B cell (primary cell): ENCODE data around the gene RPTOR. TPM values are rescaled to one million over a fixed set of nuclear protein-coding genes. Genes with fewer than 3 reads are reported as not detected.

ENCODE experiments used
- ATAC-seq: fragments of 200-7000 bp; cut with Tn5 transposase; one replicate; pipeline ENCODE4 v1.10.0; 2021; ENCODE audit warnings: low read depth, mild to moderate bottlenecking, moderate number of reproducible peaks, moderate library complexity
- CTCF ChIA-PET: fragments of 350-600 bp; sonication (Branson Sonifier 250); formaldehyde crosslinking; loops from one replicate; lab custom pipeline; 2021; ENCODE audit warnings: antibody characterized with exemption, inconsistent platforms; lab: Charles Lee
- POLR2A ChIA-PET: fragments of 350-600 bp; sonication (Branson Sonifier 250); formaldehyde crosslinking; loops from one replicate; lab custom pipeline; 2021; ENCODE audit warnings: antibody characterized with exemption; lab: Charles Lee
- DNase-seq: peaks from one replicate; pipeline ENCODE4 v3.0.0; 2013
- H2AFZ ChIP-seq: 2 replicates; pipeline ENCODE4 v1.6.1; 2012; ENCODE audit warnings: mild to moderate bottlenecking, low read depth, low read length; ENCODE audit not compliant: insufficient read depth, poor library complexity, severe bottlenecking
- H3K27ac ChIP-seq, 2 donors: 1 replicate in 1 of 2; 2 replicates in 1 of 2; pipeline ENCODE4 v1.5.1; 2012 to 2013; ENCODE audit warnings: low read length in 2 of 2, mild to moderate bottlenecking in 2 of 2, moderate library complexity in 1 of 2
- H3K27me3 ChIP-seq, 4 experiments: fragments of 200-600 bp in 1 of 4; sonication (generic) in 1 of 4; replicated peaks in 1 of 4; 1 replicate in 2 of 4; 2 replicates in 2 of 4; pipeline versions ENCODE4 v1.6.1 to v1.7.0; 2013 to 2016; ENCODE audit warnings: low read length in 3 of 4, mild to moderate bottlenecking in 2 of 4, mixed read lengths in 1 of 4, moderate library complexity in 1 of 4; ENCODE audit not compliant: insufficient read depth in 4 of 4, control insufficient read depth in 3 of 4; ENCODE audit errors: control extremely low read depth in 1 of 4
- H3K36me3 ChIP-seq, 2 experiments: replicated peaks in 1 of 2; 1 replicate in 1 of 2; 2 replicates in 1 of 2; pipeline versions ENCODE4 v1.6.1 to v1.7.1; 2013; ENCODE audit warnings: low read length in 1 of 2; ENCODE audit not compliant: insufficient read depth in 2 of 2, control insufficient read depth in 1 of 2; ENCODE audit errors: control extremely low read depth in 1 of 2, extremely low read depth in 1 of 2
- H3K4me1 ChIP-seq, 2 donors: fragments of 200-600 bp in 1 of 2; sonication (generic) in 1 of 2; 1 replicate in 1 of 2; 2 replicates in 1 of 2; pipeline versions ENCODE4 v1.5.1 to v1.6.1; 2013 to 2017; ENCODE audit warnings: low read length in 2 of 2; ENCODE audit not compliant: control insufficient read depth in 2 of 2, insufficient read depth in 2 of 2
- H3K4me2 ChIP-seq: replicated peaks from 2 replicates; pipeline ENCODE3; 2012; ENCODE audit warnings: mild to moderate bottlenecking, low read depth, low read length; ENCODE audit not compliant: poor library complexity, severe bottlenecking
- H3K4me3 ChIP-seq, 5 experiments: fragments of 200-600 bp in 1 of 5; sonication (generic) in 1 of 5; 1 replicate in 3 of 5; 2 replicates in 2 of 5; pipeline versions ENCODE4 v1.5.1 to v1.7.0; 2011 to 2016; ENCODE audit warnings: low read length in 4 of 5, mild to moderate bottlenecking in 4 of 5, low read depth in 2 of 5, control low read depth in 1 of 5, moderate library complexity in 1 of 5; ENCODE audit not compliant: insufficient read depth in 1 of 5; ENCODE audit errors: control extremely low read depth in 1 of 5, extremely low read depth in 1 of 5
- H3K79me2 ChIP-seq: fragments of 200-600 bp; sonication (generic); one replicate; pipeline ENCODE4 v1.6.0; 2016; ENCODE audit warnings: low read length; ENCODE audit not compliant: control insufficient read depth, insufficient read depth
- H3K9ac ChIP-seq: fragments of 200-600 bp; sonication (generic); 2 replicates; pipeline ENCODE4 v1.6.1; 2017; ENCODE audit warnings: mild to moderate bottlenecking, low read length, moderate library complexity
- H3K9me3 ChIP-seq, 3 donors: one replicate each; pipeline versions ENCODE4 v1.6.1 to v1.7.1; 2013; ENCODE audit warnings: low read length in 2 of 3; ENCODE audit not compliant: control insufficient read depth in 2 of 3, insufficient read depth in 1 of 3; ENCODE audit errors: control extremely low read depth in 1 of 3
- H4K20me1 ChIP-seq: 2 replicates; pipeline ENCODE4 v1.6.0; 2012; ENCODE audit warnings: mild to moderate bottlenecking, low read length; ENCODE audit not compliant: insufficient read depth, control insufficient read depth, poor library complexity, severe bottlenecking
- H3K27ac Mint-ChIP-seq: one replicate; pipeline ENCODE4 v1.8.0; 2021; ENCODE audit warnings: mixed read lengths
- H3K27me3 Mint-ChIP-seq: one replicate; pipeline ENCODE4 v1.8.0; 2021; ENCODE audit warnings: mixed read lengths
- H3K4me1 Mint-ChIP-seq: one replicate; pipeline ENCODE4 v1.8.0; 2021; ENCODE audit warnings: mixed read lengths
- H3K4me3 Mint-ChIP-seq: one replicate; pipeline ENCODE4 v1.8.0; 2021; ENCODE audit warnings: mixed read lengths
- H3K9me3 Mint-ChIP-seq: one replicate; pipeline ENCODE4 v1.8.0; 2022; ENCODE audit warnings: mixed read lengths; ENCODE audit not compliant: insufficient read depth
- CTCF ChIP-seq: fragments of 200-600 bp; IDR thresholded peaks from one replicate; pipeline ENCODE4 v1.8.0; 2022; ENCODE audit warnings: antibody characterized with exemption, mild to moderate bottlenecking
- EZH2 ChIP-seq: IDR thresholded peaks from 2 replicates; pipeline ENCODE4 v1.6.1; 2012; ENCODE audit warnings: borderline replicate concordance, low read depth, mild to moderate bottlenecking, moderate library complexity, low read length; ENCODE audit not compliant: insufficient read depth, poor library complexity, severe bottlenecking
- WGBS: methylation state at CpG from one replicate; pipeline ENCODE4 v1.1.5; 2013; ENCODE audit warnings: missing lambda C conversion rate; ENCODE audit not compliant: insufficient coverage; 5-methylcytosine and 5-hydroxymethylcytosine counted together
- intact Hi-C: fragments of 100-400 bp; cut with micrococcal nuclease; formaldehyde crosslinking; loops from one replicate; pipeline ENCODE4 v1.10.0; 2022
- polyA plus RNA-seq: library from polyadenylated mRNA; depleted of rRNA; stranded (reverse); fragments of >200 nt; gene quantifications from 2 replicates; pipeline ENCODE4 v1.2.3, GENCODE V29; 2012
- total RNA-seq, 2 donors: library from RNA; stranded (reverse); fragments of 120-200 nt in 1 of 2; gene quantifications; 1 replicate in 1 of 2; 2 replicates in 1 of 2; pipeline versions ENCODE4 v1.2.3 to v1.2.4, GENCODE V29; 2013 to 2022

The RPTOR gene
- total and polyA plus RNA-seq, 2 donors (not counting 1 experiment from before 2014, with no cell fraction given): 13.4 to 58.8 TPM

GRCh38 chr17:80666867-80667266, 122.2 kb downstream of the RPTOR start:
- Mint-ChIP-seq H3K4me3 (no peak overlapping the region), H3K27ac (no peak overlapping the region), H3K4me1 (peaks cover 40% of the 10 kb centered on the region), H3K27me3 (no peaks in the 10 kb centered on the region), H3K9me3 (no peaks in the 10 kb centered on the region)
- H3K9ac ChIP-seq: no peak overlapping the region
- H3K36me3 ChIP-seq: no peaks in the 10 kb centered on the region
- TF ChIP-seq CTCF: no peak
- no peak for TF ChIP-seq EZH2
- intact Hi-C loops: no loop called here
- peaks cover 18 to 19% of the 10 kb centered on the region in 2 donors for H3K4me1 ChIP-seq
- 98% methylated on average over 12 of the region's 12 CpGs for WGBS
- H3K79me2 ChIP-seq: peaks cover 77% of the 10 kb centered on the region
- H2AFZ ChIP-seq: no peak overlapping the region
- DNase-seq (no peak), ATAC-seq (no peak)
- no peak overlapping the region for H3K4me3 ChIP-seq
- H3K4me2 ChIP-seq: no peak overlapping the region
- H4K20me1 ChIP-seq: peaks cover 48% of the 10 kb centered on the region
- peaks cover 0 to 5% (median 0%) of the 10 kb centered on the region in 3 donors for H3K9me3 ChIP-seq
- CTCF ChIA-PET: no interaction called here
- no peaks in the 10 kb centered on the region for H3K27me3 ChIP-seq
- no peak overlapping the region for H3K27ac ChIP-seq
- POLR2A ChIA-PET: no interaction called here

- intact Hi-C loops: no loop called here
- Histone ChIP-seq H2AFZ (no peak overlapping the region), H4K20me1 (peaks cover 40% of the 10 kb centered on the region), H3K4me1 (peaks cover 18 to 19% of the 10 kb centered on the region in 2 donors), H3K27me3 (no peaks in the 10 kb centered on the region), H3K79me2 (peaks cover 83% of the 10 kb centered on the region), H3K9me3 (peaks cover 0 to 5% (median 0%) of the 10 kb centered on the region in 3 donors), H3K36me3 (no peaks in the 10 kb centered on the region), H3K9ac (no peak overlapping the region), H3K4me3 (no peak overlapping the region), H3K4me2 (no peak overlapping the region), H3K27ac (no peak overlapping the region)
- no peak overlapping the region for H3K27ac Mint-ChIP-seq
- H3K4me3 Mint-ChIP-seq: no peak overlapping the region
- no peaks in the 10 kb centered on the region for H3K9me3 Mint-ChIP-seq
- peaks cover 38% of the 10 kb centered on the region for H3K4me1 Mint-ChIP-seq
- DNase-seq: no peak
- no peaks in the 10 kb centered on the region for H3K27me3 Mint-ChIP-seq
- ATAC-seq: no peak
- 74% methylated on average over 7 of the region's 12 CpGs for WGBS
- POLR2A ChIA-PET: no interaction called here
- CTCF ChIA-PET: no interaction called here
- no peak for TF ChIP-seq EZH2
- no peak for TF ChIP-seq CTCF
These were observed 123.0 kb downstream of the RPTOR start for GRCh38 chr17:80667462-80668277.
